GM12865 (cell line): ENCODE measurements around the gene DNAH9.

Experiments used
- DNase-seq: peaks from one replicate; pipeline ENCODE4 v3.0.0; 2010; ENCODE audit warnings: low read depth
- H3K4me3 ChIP-seq: 2 replicates; pipeline ENCODE4 v1.5.1; 2011; ENCODE audit warnings: mild to moderate bottlenecking, low read depth, low read length, control low read depth
- CTCF ChIP-seq: IDR thresholded peaks from 2 replicates; pipeline ENCODE4 v1.5.1; 2011; ENCODE audit warnings: low read length, control low read depth, low read depth, inconsistent platforms; ENCODE audit not compliant: insufficient read depth; ENCODE audit errors: missing control alignments

Gene DNAH9

DNA sequence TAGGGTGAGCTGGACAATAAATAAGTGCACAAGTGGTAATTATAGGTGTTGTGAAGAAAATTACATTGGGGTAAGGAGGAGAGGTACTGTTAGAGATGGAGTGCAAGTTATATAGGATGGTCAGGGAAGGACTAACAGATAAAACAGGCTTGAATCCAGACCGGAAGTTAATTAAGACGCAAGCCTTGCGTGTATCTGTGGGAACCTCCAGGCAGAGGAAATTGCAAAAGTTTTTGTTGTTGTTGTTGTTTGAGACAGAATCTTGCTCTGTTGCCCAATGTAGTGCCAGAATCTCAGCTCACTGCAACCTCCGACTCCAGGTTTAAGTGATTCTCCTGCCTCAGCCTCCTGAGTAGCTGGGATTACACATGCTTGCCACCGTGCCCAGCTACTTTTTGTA, 401.4 kb downstream of the DNAH9 start:
- TF ChIP-seq CTCF = no peak
- no peak for DNase-seq
- no peak overlapping the region for H3K4me3 ChIP-seq

GRCh38 chr17:12007466-12007865, 409.2 kb downstream of the DNAH9 start:
- H3K4me3 ChIP-seq = no peak overlapping the region
- TF ChIP-seq CTCF = no peak
- no peak for DNase-seq
